ENCODE data around the gene TRABD2B.

DNA sequence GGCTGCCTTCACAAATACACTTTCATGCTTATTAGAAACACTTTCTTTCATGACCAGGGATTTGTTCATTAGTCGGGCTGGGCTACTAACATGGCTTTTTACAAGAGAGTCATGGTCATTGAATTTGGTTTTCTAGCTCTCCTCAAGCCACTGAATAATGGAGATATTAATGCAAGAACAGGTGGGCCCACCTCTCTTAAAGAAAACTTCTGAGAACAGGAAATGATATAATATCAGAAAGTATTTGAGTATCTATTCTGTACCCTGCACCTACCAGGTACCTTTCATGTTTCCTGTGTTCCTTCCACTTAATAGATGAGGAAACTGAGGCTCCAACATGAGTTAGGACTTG, 90.0 kb downstream of the TRABD2B start:
- TF ChIP-seq EZH2 (IDR thresholded peaks at IDR 0.05; ENCODE audit: insufficient read depth, poor library complexity, severe bottlenecking): no peak
- TF ChIP-seq EZH2phosphoT487 (IDR thresholded peaks at IDR 0.05; ENCODE audit: insufficient read depth, low read depth): no peak

Data from GM23248 (cell line).